ENCODE results near the gene LOXHD1. TPM values are rescaled to one million over a fixed set of nuclear protein-coding genes. Genes with fewer than 3 reads are reported as not detected.

Gene LOXHD1
- total and polyA plus RNA-seq, 10 of the 15 experiments (the other 5 are each of a cell fraction or from before 2014, with no cell fraction given) = not detected

GRCh38 chr18:46560671-46561045 is 96.4 kb downstream of the LOXHD1 start:
- FAIRE-seq (no peak), ATAC-seq (no peak), DNase-seq (ENCODE audit: low read depth, low spot score) (no peak)
- POLR2A ChIA-PET = no interaction called here
- SMC1A ChIA-PET (ENCODE audit: uncharacterized antibody, unreplicated experiment) = no interaction called here
- no peak for TF ChIP-seq CBFB (IDR thresholded peaks at IDR 0.05; ENCODE audit: low read depth)
- no peak for TF ChIP-seq PAX5 (IDR thresholded peaks at IDR 0.05; ENCODE audit: borderline replicate concordance, low read depth, low read length)
- Histone ChIP-seq H3K9me3 (replicated peaks; ENCODE audit: control insufficient read depth, insufficient read depth, low read length) (no peaks in the 10 kb centered on the region), H3K4me3 (no peak overlapping the region), H3K79me2 (ENCODE audit: control insufficient read depth, insufficient read depth, low read length) (no peaks in the 10 kb centered on the region), H3K27me3 (replicated peaks in 1 of 2; ENCODE audit: control insufficient read depth in 2 of 2, insufficient read depth in 2 of 2, low read length in 1 of 2) (peaks cover 0 to 4% of the 10 kb centered on the region in 2 experiments; a peak in 2 of 4 replicates), H2AFZ (ENCODE audit: control insufficient read depth, low read depth, low read length) (no peak overlapping the region), H4K20me1 (ENCODE audit: control insufficient read depth, insufficient read depth) (no peaks in the 10 kb centered on the region), H3K4me1 (ENCODE audit: control insufficient read depth, insufficient read depth, low read length) (no peaks in the 10 kb centered on the region), H3K4me2 (ENCODE audit: control insufficient read depth, insufficient read depth) (no peak overlapping the region), H3K27ac (ENCODE audit: control insufficient read depth, insufficient read depth) (no peak overlapping the region), H3K36me3 (ENCODE audit: control insufficient read depth in 2 of 2, insufficient read depth in 2 of 2, low read length in 1 of 2) (no peaks in the 10 kb centered on the region), H3K9ac (ENCODE audit: control insufficient read depth, insufficient read depth, low read length) (no peak overlapping the region)
- BruUV-seq (replicated peaks) = no TSS peak
- RAD21 ChIA-PET (ENCODE audit: unreplicated experiment) = no interaction called here
- CTCF ChIA-PET = no interaction called here
- intact Hi-C loops (cut with micrococcal nuclease; ENCODE audit: unreplicated experiment) (no loop called here), in situ Hi-C loops (cut with MboI) (no loop called here)
- 91% methylated on average over 11 of the region's 11 CpGs for WGBS (ENCODE audit: insufficient coverage, insufficient replicate concordance, low lambda C conversion rate, missing lambda C conversion rate)

- CTCF ChIA-PET = no interaction called here
- SMC1A ChIA-PET (ENCODE audit: uncharacterized antibody, unreplicated experiment) = no interaction called here
- TF ChIP-seq ZSCAN29 (IDR thresholded peaks at IDR 0.05) (no peak), HDAC6 (IDR thresholded peaks at IDR 0.05; ENCODE audit: unreplicated experiment) (no peak), ATF7 (IDR thresholded peaks at IDR 0.05; ENCODE audit: low read depth) (no peak), SUPT20H (IDR thresholded peaks at IDR 0.05; ENCODE audit: borderline replicate concordance, control insufficient read depth, low read depth, low read length) (no peak), NFXL1 (IDR thresholded peaks at IDR 0.05; ENCODE audit: borderline replicate concordance) (no peak), SIN3A (IDR thresholded peaks at IDR 0.05; ENCODE audit: low read depth, low read length) (no peak), POLR2AphosphoS2 (IDR thresholded peaks at IDR 0.05; ENCODE audit: low read depth, low read length) (no peak), CBX3 (IDR thresholded peaks at IDR 0.05; ENCODE audit: borderline replicate concordance, low read depth) (no peak), CHD1 (IDR thresholded peaks at IDR 0.05; ENCODE audit: low read depth, low read length) (no peak), CHD4 (IDR thresholded peaks at IDR 0.05) (no peak), SKIL (IDR thresholded peaks at IDR 0.05; ENCODE audit: low read depth, poor library complexity, severe bottlenecking) (no peak), RELA (IDR thresholded peaks at IDR 0.05; ENCODE audit: borderline replicate concordance, partially characterized antibody) (no peak), RELB (IDR thresholded peaks at IDR 0.05; ENCODE audit: low read depth) (no peak), TAF1 (IDR thresholded peaks at IDR 0.05; ENCODE audit: borderline replicate concordance, low read depth, low read length) (no peak)
These were observed 96.9 kb downstream of the LOXHD1 start for GRCh38 chr18:46559946-46560670.

More at GRCh38 chr18:46559946-46560670, 96.9 kb downstream of the LOXHD1 start:
- Histone ChIP-seq H3K4me2 (ENCODE audit: control insufficient read depth, insufficient read depth) (no peak overlapping the region), H3K36me3 (ENCODE audit: control insufficient read depth in 2 of 2, insufficient read depth in 2 of 2, low read length in 1 of 2) (no peaks in the 10 kb centered on the region), H3K79me2 (ENCODE audit: control insufficient read depth, insufficient read depth, low read length) (no peaks in the 10 kb centered on the region), H2AFZ (ENCODE audit: control insufficient read depth, low read depth, low read length) (no peak overlapping the region), H4K20me1 (ENCODE audit: control insufficient read depth, insufficient read depth) (no peaks in the 10 kb centered on the region), H3K4me1 (ENCODE audit: control insufficient read depth, insufficient read depth, low read length) (no peaks in the 10 kb centered on the region), H3K4me3 (no peak overlapping the region), H3K9ac (ENCODE audit: control insufficient read depth, insufficient read depth, low read length) (no peak overlapping the region), H3K27ac (ENCODE audit: control insufficient read depth, insufficient read depth) (no peak overlapping the region), H3K27me3 (replicated peaks in 1 of 2; ENCODE audit: control insufficient read depth in 2 of 2, insufficient read depth in 2 of 2, low read length in 1 of 2) (peaks cover 0 to 4% of the 10 kb centered on the region in 2 experiments; a peak in 2 of 4 replicates), H3K9me3 (replicated peaks; ENCODE audit: control insufficient read depth, insufficient read depth, low read length) (no peaks in the 10 kb centered on the region)
- WGBS (ENCODE audit: insufficient coverage, insufficient replicate concordance, low lambda C conversion rate, missing lambda C conversion rate) = 41% methylated on average over 28 of the region's 37 CpGs
- no TSS peak for BruUV-seq (replicated peaks)
- in situ Hi-C loops (cut with MboI) (no loop called here), intact Hi-C loops (cut with micrococcal nuclease; ENCODE audit: unreplicated experiment) (no loop called here)
- RAD21 ChIA-PET (ENCODE audit: unreplicated experiment) = no interaction called here
- FAIRE-seq (no peak), DNase-seq (ENCODE audit: low read depth, low spot score) (no peak), ATAC-seq (no peak)
- POLR2A ChIA-PET = no interaction called here

Measured in GM12878 (cell line).